Stimulated activated naive CD8-positive, alpha-beta T cell treated with anti-CD3 and anti-CD28 coated beads, Interleukin-15, amount 100 ng/mL, for 72 hours (primary cell): ENCODE data around the gene HAGH.

Experiments
- ATAC-seq: fragments of 150-1000 bp; cut with Tn5 transposase; 2 replicates; pipeline ENCODE4 v1.10.0; 2021; ENCODE audit warnings: mild to moderate bottlenecking, moderate library complexity
- DNase-seq, 2 donors: peaks; one replicate each; pipeline ENCODE4 v3.0.0; 2021 to 2022
- H3K27ac Mint-ChIP-seq, 2 donors: one replicate each; pipeline ENCODE4 v1.8.0; 2022; ENCODE audit warnings: mild to moderate bottlenecking in 2 of 2, mixed read lengths in 2 of 2, moderate library complexity in 2 of 2
- H3K27me3 Mint-ChIP-seq: one replicate; pipeline ENCODE4 v1.8.0; 2022; ENCODE audit warnings: mixed read lengths
- H3K4me1 Mint-ChIP-seq: one replicate; pipeline ENCODE4 v1.8.0; 2022; ENCODE audit warnings: mild to moderate bottlenecking, mixed read lengths
- H3K4me3 Mint-ChIP-seq, 2 donors: one replicate each; pipeline ENCODE4 v1.8.0; 2022; ENCODE audit warnings: mild to moderate bottlenecking in 2 of 2, mixed read lengths in 2 of 2, moderate library complexity in 1 of 2
- H3K9me3 Mint-ChIP-seq, 2 donors: one replicate each; pipeline ENCODE4 v1.8.0; 2022; ENCODE audit warnings: mixed read lengths in 2 of 2

HAGH gene

DNA sequence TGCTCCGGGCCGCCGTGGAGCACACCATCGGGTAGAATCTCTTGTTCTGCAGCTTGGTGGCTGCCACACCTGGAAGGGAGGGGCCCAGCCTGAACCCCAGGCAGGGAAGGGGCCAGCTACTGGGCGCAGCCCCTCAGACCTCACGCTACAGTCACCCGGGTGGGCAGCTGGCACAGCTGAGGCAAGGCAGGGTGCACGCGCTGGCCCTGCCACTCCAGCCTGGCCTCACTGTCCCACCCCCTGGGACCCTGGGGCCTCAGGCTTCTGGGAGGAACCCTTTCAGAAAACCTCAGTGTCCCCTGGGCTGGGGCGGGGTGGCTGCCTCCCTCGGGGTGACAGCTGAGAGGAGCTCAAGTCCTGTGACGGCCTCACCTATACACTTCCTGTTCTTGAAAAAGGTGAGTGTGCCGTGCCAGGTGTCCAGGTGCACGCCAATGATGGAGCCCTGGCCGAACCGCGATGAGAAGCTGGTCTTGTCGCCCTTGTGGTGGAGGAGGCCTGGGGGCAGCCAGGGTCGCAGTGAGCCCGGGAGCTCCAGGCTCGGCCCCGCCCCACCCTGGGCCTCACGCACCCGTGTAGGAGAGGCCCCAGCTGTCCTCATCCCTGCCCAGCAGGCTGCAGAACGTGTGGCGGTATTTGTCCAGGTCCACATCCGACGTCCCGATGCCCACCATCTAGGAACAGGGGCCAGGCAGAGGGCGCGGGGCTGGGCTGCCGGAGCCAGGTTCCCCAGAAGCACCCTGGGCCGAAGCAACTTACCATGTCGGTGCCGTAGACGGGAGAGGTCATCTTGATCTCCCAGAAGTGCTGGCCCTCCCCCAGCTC, 49.0 kb downstream of the HAGH start:
- Mint-ChIP-seq H3K4me1 (peaks cover 24% of the 10 kb centered on the region), H3K27me3 (no peaks in the 10 kb centered on the region), H3K27ac (no peak overlapping the region), H3K4me3 (no peak overlapping the region), H3K9me3 (no peaks in the 10 kb centered on the region)
- DNase-seq (no peak), ATAC-seq (no peak)

DNA sequence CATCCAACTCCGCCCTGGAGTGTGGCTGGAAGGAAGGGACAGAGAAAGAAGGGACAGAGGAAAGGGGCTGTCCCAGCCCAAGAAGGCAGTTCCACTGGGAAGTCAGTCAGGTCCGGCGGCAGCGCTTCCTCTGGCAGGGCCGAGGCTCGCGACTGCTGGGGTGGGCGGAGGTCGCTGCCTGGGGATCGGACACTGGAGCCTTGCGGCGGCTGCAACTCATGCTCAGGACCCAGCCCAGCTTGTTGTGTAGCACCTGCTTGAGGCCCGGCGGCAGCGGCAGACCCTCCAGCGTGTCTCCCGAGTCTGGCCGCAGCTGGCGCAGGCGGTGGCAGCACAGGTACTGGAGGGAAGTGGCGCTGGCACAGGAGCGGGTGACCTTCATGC, 49.6 kb downstream of the HAGH start:
- no peak overlapping the region for H3K27ac Mint-ChIP-seq
- ATAC-seq = no peak

DNA sequence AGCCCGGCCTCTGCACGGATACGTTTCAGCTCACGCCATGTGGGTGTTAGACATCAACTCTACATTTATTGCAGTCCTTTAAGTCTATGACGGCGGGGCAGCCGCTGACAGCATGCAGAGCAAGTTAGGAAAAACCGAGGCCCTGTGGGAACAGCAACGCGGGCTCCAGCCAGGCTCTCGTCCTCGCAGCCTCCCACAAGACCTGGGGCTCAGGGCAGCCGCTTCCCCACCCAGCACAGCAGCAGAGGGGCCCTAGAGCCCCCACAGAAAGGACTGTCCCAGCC, 50.0 kb downstream of the HAGH start:
- no peaks in the 10 kb centered on the region for H3K27me3 Mint-ChIP-seq
- DNase-seq (no peak), ATAC-seq (no peak)
- H3K9me3 Mint-ChIP-seq = no peaks in the 10 kb centered on the region
- H3K27ac Mint-ChIP-seq = peak overlapping the region in 1 of 2 donors; percentile 48
- peaks cover 28% of the 10 kb centered on the region for H3K4me1 Mint-ChIP-seq
- no peak overlapping the region for H3K4me3 Mint-ChIP-seq

More for the DNA sequence above, 49.6 kb downstream of the HAGH start:
- peaks cover 29% of the 10 kb centered on the region for H3K4me1 Mint-ChIP-seq
- H3K27me3 Mint-ChIP-seq = no peaks in the 10 kb centered on the region
- H3K9me3 Mint-ChIP-seq = no peaks in the 10 kb centered on the region
- no peak overlapping the region for H3K4me3 Mint-ChIP-seq
- no peak for DNase-seq

DNA sequence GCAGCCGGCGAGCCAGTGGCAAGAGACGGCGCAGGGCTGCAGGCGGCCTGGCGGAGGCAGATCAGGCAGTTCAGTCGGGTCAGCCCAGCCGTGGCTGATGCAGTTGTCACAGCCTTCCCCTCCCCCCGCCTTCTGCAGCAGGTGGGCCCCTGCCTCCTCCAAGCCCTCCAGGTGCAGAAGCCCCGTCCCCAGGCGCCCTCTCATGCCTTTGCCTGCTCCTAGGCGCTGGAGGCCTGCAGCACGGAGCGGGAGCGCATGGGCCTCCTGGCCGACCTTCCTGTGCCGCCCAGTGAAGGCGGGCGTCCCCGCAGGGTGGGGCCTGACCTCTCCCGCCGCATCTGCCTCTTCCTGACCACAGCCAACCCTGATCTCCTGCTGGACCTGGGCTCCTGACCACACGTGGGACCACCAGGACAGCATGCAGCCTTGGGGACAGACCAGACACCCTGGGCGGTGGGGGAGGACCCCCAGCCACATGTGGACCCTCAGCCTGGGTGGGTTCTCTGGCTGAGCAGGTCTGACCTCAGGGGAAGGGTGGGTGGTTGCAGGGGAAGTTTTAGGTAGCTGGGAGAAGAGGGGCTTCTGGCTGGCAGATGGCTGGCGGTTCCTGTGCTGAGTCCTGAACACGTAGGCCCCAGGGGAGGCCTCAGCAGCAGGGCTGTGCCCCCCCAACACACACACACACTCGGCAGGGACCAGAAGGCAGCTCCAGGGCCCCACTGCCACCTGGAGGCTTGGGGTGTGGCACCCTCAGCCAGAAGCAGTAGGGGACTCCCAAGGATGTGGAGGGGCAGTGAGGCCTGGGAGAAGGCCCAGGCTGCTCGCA, 50.6 kb downstream of the HAGH start:
- Mint-ChIP-seq H3K4me3 (no peak overlapping the region), H3K27me3 (no peaks in the 10 kb centered on the region), H3K4me1 (peaks cover 23% of the 10 kb centered on the region), H3K9me3 (no peaks in the 10 kb centered on the region), H3K27ac (peak overlapping the region in 1 of 2 donors; percentile 42)
- ATAC-seq (no peak), DNase-seq (no peak)

DNA sequence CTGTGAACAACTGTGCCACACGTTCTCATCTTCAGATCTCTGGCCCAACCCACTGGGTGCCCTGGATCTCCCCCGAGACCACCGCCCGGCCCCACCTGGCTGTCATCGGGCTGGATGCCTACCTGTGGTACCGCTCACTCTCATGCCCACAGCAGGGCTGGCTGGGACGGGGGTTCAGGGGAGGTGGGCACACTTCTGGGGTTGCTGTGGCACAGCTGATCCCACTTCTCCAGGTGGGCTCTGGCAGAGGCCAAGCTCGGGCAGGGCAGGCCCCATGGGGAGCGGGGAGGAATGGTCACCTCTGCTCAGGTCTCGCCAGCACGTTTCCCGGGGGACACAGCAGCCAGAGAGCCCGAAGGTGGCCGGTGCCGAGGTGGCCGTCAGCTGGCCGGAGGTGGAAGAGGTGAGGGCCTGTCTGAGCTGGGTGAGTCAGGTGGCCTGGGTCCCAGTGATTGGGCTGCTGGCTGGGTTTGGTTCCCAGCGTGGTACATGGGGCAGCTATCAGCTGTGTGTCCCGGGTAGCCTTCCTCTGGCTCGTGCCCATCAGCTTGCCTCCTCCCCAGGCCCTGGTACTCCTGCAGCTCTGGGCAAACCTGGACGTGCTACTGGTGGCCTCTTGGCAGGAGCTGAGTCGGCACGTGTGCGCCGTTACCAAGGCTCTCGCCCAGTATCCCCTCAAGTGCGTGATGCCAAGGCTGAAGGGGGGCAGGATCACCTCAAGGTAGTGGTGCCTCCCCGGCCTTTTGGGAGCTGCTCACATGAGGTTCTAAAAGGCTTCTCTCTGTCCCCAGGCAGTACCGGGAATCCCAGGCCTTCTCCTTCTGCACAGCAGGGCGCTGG, 51.4 kb downstream of the HAGH start:
- ATAC-seq (no peak), DNase-seq (no peak)
- Mint-ChIP-seq H3K27ac (peak overlapping the region in 1 of 2 donors; percentile 83), H3K4me3 (peak overlapping the region; percentile 37 to 96), H3K9me3 (no peaks in the 10 kb centered on the region), H3K4me1 (peaks cover 25% of the 10 kb centered on the region), H3K27me3 (no peaks in the 10 kb centered on the region)

DNA sequence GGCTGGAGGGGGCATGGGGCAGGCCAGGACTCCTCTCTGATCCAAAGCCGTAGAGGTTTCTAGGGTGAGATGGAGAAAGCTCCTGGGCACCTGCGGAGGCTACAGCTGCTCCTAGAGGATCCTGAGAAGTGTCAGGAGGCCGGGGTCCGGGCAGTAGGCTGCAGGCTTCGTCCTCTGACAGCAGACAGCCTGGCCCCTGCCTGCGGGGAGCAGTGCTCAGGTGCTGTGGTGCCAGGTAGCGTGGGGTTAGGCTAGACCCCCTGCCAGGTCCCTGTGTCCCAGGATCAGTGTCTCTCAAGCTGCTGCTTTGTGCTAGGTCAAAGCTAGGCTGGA, 52.2 kb downstream of the HAGH start:
- peaks cover 33% of the 10 kb centered on the region for H3K4me1 Mint-ChIP-seq
- peak overlapping the region in 1 of 2 donors; percentile 12 for H3K27ac Mint-ChIP-seq
- no peak for DNase-seq
- H3K27me3 Mint-ChIP-seq = no peaks in the 10 kb centered on the region
- H3K9me3 Mint-ChIP-seq = no peaks in the 10 kb centered on the region
- peak overlapping the region; percentile 93 to 96 for H3K4me3 Mint-ChIP-seq
- no peak for ATAC-seq

DNA sequence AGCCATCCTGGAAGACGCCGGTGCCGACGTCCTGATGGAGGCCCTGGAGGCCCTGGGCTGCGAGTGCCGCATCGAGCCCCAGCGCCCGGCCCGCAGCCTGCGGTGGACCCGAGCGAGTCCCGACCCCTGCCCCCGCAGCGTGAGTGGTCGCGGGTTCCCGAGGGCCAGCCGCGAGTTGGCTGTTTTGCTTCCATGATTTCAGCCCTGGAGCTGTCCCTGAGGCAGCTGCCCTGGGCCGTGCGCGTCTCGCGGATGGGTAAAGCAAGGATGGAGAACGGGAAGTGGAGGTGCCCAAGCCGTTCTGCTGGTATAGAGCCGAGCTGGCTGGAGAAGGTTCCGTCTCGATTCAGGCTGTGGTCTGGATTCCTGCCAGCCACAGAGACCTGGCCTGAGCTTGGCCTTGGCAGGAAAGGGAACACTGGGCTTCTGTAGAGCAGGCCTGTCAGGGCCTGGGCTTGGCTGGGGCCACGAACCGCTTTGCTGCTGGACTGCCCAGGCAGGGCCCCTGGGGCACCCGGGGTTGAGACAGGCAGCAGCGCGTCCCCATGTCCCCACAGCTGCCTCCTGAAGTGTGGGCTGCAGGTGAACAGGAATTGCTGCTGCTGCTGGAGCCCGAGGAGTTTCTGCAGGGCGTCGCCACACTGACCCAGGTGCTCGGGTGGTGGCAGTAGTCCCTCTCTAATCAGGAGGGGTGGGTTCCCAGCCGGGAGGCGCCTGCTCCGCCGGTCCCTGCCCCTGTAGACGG, 52.8 kb downstream of the HAGH start:
- peak overlapping the region; percentile 25 to 86 for H3K27ac Mint-ChIP-seq
- H3K27me3 Mint-ChIP-seq = no peaks in the 10 kb centered on the region
- ATAC-seq (no peak), DNase-seq (peak in 1 of 2 donors; percentile 42)
- no peaks in the 10 kb centered on the region for H3K9me3 Mint-ChIP-seq
- peak overlapping the region; percentile 93 to 96 for H3K4me3 Mint-ChIP-seq
- H3K4me1 Mint-ChIP-seq = peaks cover 39% of the 10 kb centered on the region

DNA sequence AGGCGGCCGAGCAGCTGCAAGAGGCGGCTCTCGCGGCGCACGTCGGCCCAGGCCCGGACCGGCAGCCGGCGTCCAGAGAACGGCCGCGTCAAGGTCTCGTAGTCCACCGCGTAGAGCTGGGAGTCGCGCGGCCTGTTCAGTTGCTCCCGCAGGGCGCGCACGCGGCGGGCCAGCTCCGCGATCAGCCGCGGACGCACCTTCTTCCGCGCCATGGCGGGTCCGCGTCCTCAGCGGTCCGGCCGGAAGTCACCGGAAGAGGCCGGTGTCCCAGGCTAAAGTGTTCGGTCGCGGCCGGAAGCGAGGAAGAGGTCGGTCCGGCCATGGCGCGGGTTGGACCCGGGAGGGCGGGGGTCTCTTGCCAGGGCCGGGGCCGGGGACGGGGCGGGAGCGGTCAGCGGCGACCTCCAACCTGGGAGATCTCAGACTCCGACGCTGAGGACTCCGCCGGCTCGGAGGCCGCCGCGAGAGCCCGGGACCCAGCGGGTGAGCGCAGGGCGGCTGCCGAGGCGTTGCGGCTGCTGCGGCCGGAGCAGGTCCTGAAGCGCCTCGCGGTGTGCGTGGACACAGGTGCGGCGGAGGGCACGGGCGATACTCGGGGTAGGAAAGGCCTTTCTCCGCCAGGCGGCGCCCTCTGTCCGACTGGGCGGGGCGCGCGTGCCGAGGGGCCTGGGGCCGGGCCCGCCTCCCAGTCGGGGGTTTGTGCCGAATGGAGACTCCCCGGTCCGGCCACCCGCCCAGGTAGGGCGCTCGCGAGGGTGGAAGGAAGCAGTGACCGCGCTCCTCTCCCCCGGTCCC, 53.5 kb downstream of the HAGH start, which contains the start of gene MRPS34:
Gene MRPS34, minus strand, starts transcription at position 227 of the 795 bp plus-strand sequence. Its CDS starts 15 bp downstream, at position 212.
- peaks cover 46% of the 10 kb centered on the region for H3K4me1 Mint-ChIP-seq
- H3K4me3 Mint-ChIP-seq = peak within 1 kb of the TSS; percentile 93 to 96
- H3K27me3 Mint-ChIP-seq = no peaks in the 10 kb centered on the region
- peak; percentile 82 to 86 for DNase-seq
- ATAC-seq = peak; percentile 73
- no peaks in the 10 kb centered on the region for H3K9me3 Mint-ChIP-seq
- peak within 1 kb of the TSS; percentile 90 to 98 for H3K27ac Mint-ChIP-seq

DNA sequence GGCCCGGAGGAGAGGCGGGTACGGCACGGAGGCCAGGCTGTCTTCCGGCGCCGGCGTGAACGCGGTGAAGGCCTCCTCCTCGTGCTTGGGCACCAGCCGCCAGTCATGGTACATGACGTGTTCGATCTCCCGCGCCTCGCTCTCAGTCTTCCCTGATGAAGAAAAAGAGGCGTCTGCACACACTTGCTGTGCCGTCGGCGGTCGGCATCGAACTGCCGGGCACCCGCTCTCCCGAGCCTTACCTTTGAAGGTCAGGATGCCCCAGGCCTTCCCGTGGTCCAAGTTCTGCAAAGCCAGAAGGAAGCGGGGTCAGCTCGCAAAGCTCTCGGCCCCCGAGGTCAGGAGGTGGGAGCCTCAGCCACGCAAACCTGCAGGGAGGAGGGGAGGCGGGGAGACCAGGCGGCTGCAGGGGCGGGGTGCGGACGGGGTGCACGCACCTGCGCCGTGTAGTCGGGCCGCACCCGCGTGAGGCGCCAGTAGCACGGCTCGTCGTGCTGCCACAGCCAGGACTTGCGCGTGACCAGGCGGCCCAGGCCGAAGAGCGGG, 54.2 kb downstream of the HAGH start, which contains the start of gene EME2:
Gene EME2, plus strand, starts transcription at position 449 of the 546 bp plus-strand sequence. CDS start 418 bp downstream, outside the sequence.
- no peaks in the 10 kb centered on the region for H3K9me3 Mint-ChIP-seq
- H3K27ac Mint-ChIP-seq = peak within 1 kb of the TSS; percentile 90 to 98
- H3K4me3 Mint-ChIP-seq = peak within 1 kb of the TSS; percentile 93 to 96
- DNase-seq (peak; percentile 61 to 72), ATAC-seq (peak; percentile 31)
- H3K4me1 Mint-ChIP-seq = peaks cover 48% of the 10 kb centered on the region
- H3K27me3 Mint-ChIP-seq = no peaks in the 10 kb centered on the region

DNA sequence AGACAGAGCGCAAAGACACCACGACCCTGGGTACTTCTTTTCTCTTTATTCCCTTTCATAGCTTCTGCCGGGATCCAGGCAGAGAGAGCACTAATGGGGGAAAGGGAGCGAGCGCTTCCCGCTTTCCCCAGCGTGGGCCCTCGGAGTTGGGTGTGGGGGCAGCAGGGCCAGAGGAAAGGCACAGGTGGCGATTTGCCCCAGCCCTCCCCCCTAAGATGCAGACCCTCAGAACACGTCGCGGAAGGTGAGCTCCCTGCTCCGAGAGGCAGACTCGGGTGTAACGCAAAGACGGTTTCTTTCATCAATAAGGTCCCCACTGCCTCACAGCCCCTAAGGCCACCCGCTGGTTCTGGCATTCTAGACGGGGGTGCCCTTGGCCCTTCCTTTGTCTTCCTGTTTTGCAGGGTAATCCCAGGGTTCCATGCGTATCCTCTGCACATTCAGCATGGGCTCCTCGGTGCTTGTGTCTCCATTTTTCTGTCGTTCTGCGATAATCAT, 54.7 kb downstream of the HAGH start:
- Mint-ChIP-seq H3K4me1 (peaks cover 48% of the 10 kb centered on the region), H3K27me3 (no peaks in the 10 kb centered on the region)

DNA sequence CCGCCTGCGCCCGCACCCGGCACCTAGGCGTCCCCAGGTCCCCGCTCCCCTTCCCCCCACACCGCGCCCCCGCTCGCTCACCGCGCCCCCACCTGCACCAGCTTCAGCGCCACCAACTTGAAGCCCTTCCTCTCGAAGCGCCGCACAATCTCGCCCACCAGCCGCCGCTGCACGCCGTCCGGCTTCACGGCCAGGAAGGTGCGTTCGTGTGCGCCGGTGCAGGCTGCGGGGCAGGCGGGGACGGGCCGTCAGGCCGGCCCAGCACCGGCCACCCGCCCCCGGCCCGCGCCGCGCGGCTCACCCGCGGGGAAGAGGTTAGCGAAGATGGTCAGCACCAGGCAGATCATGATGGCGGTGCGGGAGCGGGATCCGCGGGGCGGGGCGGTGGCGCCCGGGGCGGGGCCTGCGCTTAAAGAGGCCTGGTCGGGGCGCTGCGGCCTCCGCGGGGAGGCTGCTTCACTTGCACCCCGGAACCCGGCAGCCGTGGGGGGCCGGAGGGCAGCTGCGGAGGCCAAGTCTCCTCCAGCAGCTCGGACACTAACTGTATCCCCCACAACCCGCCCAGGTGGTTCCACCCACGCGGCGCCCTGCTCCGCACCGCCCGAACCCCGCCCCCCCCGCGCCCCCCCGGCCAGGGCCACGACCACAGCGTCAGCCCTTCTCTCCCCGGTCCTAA, 55.3 kb downstream of the HAGH start, which contains the start of gene NME3:
Gene NME3, minus strand, starts transcription at position 356 of the 676 bp plus-strand sequence. Its CDS starts 9 bp downstream, at position 347.
- Mint-ChIP-seq H3K4me3 (peak within 1 kb of the TSS; percentile 93 to 96), H3K4me1 (peaks cover 48% of the 10 kb centered on the region), H3K27ac (peak within 1 kb of the TSS; percentile 84 to 96), H3K27me3 (no peaks in the 10 kb centered on the region), H3K9me3 (no peaks in the 10 kb centered on the region)
- DNase-seq (peak; percentile 78 to 81), ATAC-seq (peak; percentile 63)

More for the DNA sequence above, 54.7 kb downstream of the HAGH start:
- peak overlapping the region; percentile 93 to 96 for H3K4me3 Mint-ChIP-seq
- peak overlapping the region; percentile 84 to 96 for H3K27ac Mint-ChIP-seq
- H3K9me3 Mint-ChIP-seq = no peaks in the 10 kb centered on the region
- no peak for ATAC-seq
- no peak for DNase-seq

DNA sequence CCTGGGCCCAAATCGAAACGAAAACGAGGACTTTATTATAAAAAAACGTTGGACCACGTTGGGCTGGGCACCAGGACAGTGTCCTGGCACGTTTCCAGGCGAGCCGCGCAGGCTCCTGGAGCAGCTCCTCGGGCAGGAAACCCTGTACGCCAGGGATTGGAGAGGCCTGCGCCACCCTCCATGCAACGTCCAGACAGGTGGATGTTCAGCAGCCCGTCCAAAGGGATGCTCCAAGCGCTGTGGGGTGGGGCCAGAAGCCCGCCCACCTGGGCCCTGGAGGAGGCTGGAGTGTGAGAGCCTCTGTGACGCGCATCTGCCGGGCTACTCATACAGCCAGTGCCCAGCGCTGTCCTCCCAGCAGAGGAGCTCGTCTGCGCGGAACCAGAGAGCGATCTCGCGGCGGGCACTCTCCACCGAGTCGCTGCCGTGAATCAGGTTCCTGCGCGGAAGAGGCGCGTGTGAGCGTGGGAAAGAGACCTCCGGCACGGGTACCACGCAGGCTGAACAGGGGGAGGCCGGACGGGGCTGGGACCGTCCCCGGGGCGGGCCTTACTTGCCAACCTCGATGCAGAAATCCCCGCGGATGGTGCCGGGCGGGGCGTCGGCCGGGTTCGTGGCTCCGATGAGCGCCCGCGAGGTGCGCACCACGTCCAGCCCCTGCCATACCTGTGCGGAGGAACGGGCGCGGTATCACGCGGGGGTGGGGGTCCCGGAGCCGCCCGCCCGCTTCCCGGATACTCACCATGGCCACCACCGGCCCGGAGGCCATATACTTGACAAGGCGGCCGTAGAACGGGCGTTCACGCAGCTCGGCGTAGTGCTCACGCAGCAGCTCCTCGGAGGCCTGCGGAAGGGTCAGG, 56.1 kb downstream of the HAGH start:
- peak; percentile 41 for ATAC-seq
- DNase-seq = peak; percentile 53 to 67
- peaks cover 48% of the 10 kb centered on the region for H3K4me1 Mint-ChIP-seq

More for the DNA sequence above, 56.1 kb downstream of the HAGH start:
- Mint-ChIP-seq H3K27ac (peak overlapping the region; percentile 19 to 88), H3K9me3 (no peaks in the 10 kb centered on the region), H3K27me3 (no peaks in the 10 kb centered on the region), H3K4me3 (peak overlapping the region; percentile 85 to 93)
